Stimulated activated CD4-positive, alpha-beta T cell treated with anti-CD3 and anti-CD28 coated beads, Interleukin-2, amount 100 ng/mL, for 48 hours (primary cell): ENCODE results near the gene CEACAM20.
"Not testable (repeated sequence)": the region's sequence is repeated elsewhere in the genome, so short reads cannot be mapped to it uniquely, and the experiment has no call there.

Source experiments
- DNase-seq, 2 donors: peaks; one replicate each; pipeline ENCODE4 v3.0.0-alpha.2; 2020

The CEACAM20 gene

GRCh38 chr19:44548736-44549135, 19.3 kb upstream of the CEACAM20 start:
- DNase-seq: no peak

GRCh38 chr19:44544031-44544430, 14.6 kb upstream of the CEACAM20 start:
- no peak for DNase-seq

GRCh38 chr19:44542671-44543070, 13.2 kb upstream of the CEACAM20 start:
- DNase-seq: no peak

- DNase-seq: no peak
These were observed 11.3 kb upstream of the CEACAM20 start for GRCh38 chr19:44540736-44541135.

- no peak for DNase-seq
These were observed 10.5 kb upstream of the CEACAM20 start for GRCh38 chr19:44539991-44540390.

GRCh38 chr19:44539236-44539826, 9.9 kb upstream of the CEACAM20 start:
- DNase-seq: no peak

- not testable (repeated sequence) for DNase-seq
These were observed 5.9 kb upstream of the CEACAM20 start for GRCh38 chr19:44535361-44535760.

GRCh38 chr19:44532819-44533218, 3.3 kb upstream of the CEACAM20 start:
- no peak for DNase-seq

GRCh38 chr19:44530777-44531176, 1.3 kb upstream of the CEACAM20 start:
- no peak for DNase-seq

- DNase-seq: no peak
These were observed 1.9 kb downstream of the CEACAM20 start for GRCh38 chr19:44527554-44527953.

GRCh38 chr19:44525721-44526430, 3.6 kb downstream of the CEACAM20 start:
- DNase-seq: no peak

GRCh38 chr19:44521370-44521769, 8.1 kb downstream of the CEACAM20 start:
- no peak for DNase-seq

- no peak for DNase-seq
These were observed 12.3 kb downstream of the CEACAM20 start for GRCh38 chr19:44517146-44517545.

- no peak for DNase-seq
These were observed 13.6 kb downstream of the CEACAM20 start for GRCh38 chr19:44515907-44516306.

- DNase-seq: no peak
These were observed 14.4 kb downstream of the CEACAM20 start for GRCh38 chr19:44515031-44515430.

- DNase-seq: peak; percentile 33 to 49
These were observed 16.9 kb downstream of the CEACAM20 start for GRCh38 chr19:44512326-44513298.

GRCh38 chr19:44509478-44509877, 20.0 kb downstream of the CEACAM20 start:
- no peak for DNase-seq

GRCh38 chr19:44499962-44500949, 29.2 kb downstream of the CEACAM20 start, which contains the start of gene ZNF180:
Gene ZNF180, minus strand, starts transcription at chr19:44500522. Its CDS starts 3,188 bp downstream, at chr19:44497334.
- peak; percentile 91 to 93 for DNase-seq

GRCh38 chr19:44499559-44499958, 29.9 kb downstream of the CEACAM20 start:
- DNase-seq: no peak

- no peak for DNase-seq
These were observed 30.5 kb downstream of the CEACAM20 start for GRCh38 chr19:44498988-44499387.

GRCh38 chr19:44496711-44497110, 32.8 kb downstream of the CEACAM20 start:
- no peak for DNase-seq
